ENCODE measurements around the gene ACADVL. TPM values are rescaled to one million over a fixed set of nuclear protein-coding genes. Genes with fewer than 3 reads are reported as not detected.

Gene ACADVL
- polyA plus RNA-seq, 1 of the 3 experiments (the other 2 are of a cell fraction), result 635 TPM

- Histone ChIP-seq H3K79me2 (ENCODE audit: insufficient read depth) (peaks cover 22% of the 10 kb centered on the region), H4K20me1 (ENCODE audit: insufficient read depth) (no peaks in the 10 kb centered on the region; the same call in 1 of the 2 replicates), H3K4me3 (ENCODE audit: low read depth in 2 of 2, low read length in 1 of 2) (no peak overlapping the region), H2AFZ (ENCODE audit: low read depth) (no peak overlapping the region), H3K9me3 (no peaks in the 10 kb centered on the region), H3K4me1 (ENCODE audit: control insufficient read depth in 1 of 2, insufficient read depth in 2 of 2, low read depth in 1 of 2, low read length in 1 of 2) (peaks cover under 1 to 24% of the 10 kb centered on the region in 2 experiments; a peak in 2 of 4 replicates), H3K36me3 (replicated peaks in 1 of 2; ENCODE audit: control insufficient read depth in 1 of 2, insufficient read depth in 2 of 2, low read length in 1 of 2) (peaks cover 38 to 67% of the 10 kb centered on the region in 2 experiments), H3F3A (replicated peaks; ENCODE audit: insufficient read depth) (peaks cover 37% of the 10 kb centered on the region), H3K9ac (no peak overlapping the region), H3K9me2 (no peaks in the 10 kb centered on the region), H3K4me2 (no peak overlapping the region), H3K27ac (ENCODE audit: low read depth in 2 of 2, low read length in 1 of 2) (no peak overlapping the region), H3K27me3 (ENCODE audit: insufficient read depth) (no peaks in the 10 kb centered on the region)
- no peak for DNase-seq
- 71% methylated on average over 3 of the region's 10 CpGs for WGBS (ENCODE audit: low lambda C conversion rate)
- POLR2A ChIA-PET, result interaction anchor here (1.4 to 4.9 kb wide), 3 partner anchors 10 to 178 kb away, joined by 3 to 27 read pairs (median 6); partner anchors contain the start of gene DVL2
- CTCF ChIA-PET, result interaction anchor here (2.3 to 3.5 kb wide), 2 partner anchors 9 to 73 kb away, joined by 8 to 15 read pairs; no protein-coding TSS in a partner anchor
- no peak for TF ChIP-seq GATA2 (CRISPR knock-in tag; IDR thresholded peaks at IDR 0.05)
- no peak for TF ChIP-seq EP300 (IDR thresholded peaks at IDR 0.05; ENCODE audit: borderline replicate concordance in 1 of 2, low read depth in 1 of 2, low read length in 1 of 2)
- TF ChIP-seq, protein P1, sequence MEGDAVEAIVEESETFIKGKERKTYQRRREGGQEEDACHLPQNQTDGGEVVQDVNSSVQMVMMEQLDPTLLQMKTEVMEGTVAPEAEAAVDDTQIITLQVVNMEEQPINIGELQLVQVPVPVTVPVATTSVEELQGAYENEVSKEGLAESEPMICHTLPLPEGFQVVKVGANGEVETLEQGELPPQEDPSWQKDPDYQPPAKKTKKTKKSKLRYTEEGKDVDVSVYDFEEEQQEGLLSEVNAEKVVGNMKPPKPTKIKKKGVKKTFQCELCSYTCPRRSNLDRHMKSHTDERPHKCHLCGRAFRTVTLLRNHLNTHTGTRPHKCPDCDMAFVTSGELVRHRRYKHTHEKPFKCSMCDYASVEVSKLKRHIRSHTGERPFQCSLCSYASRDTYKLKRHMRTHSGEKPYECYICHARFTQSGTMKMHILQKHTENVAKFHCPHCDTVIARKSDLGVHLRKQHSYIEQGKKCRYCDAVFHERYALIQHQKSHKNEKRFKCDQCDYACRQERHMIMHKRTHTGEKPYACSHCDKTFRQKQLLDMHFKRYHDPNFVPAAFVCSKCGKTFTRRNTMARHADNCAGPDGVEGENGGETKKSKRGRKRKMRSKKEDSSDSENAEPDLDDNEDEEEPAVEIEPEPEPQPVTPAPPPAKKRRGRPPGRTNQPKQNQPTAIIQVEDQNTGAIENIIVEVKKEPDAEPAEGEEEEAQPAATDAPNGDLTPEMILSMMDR (IDR thresholded peaks at IDR 0.05), result no peak
- no peak for TF ChIP-seq SIN3A (IDR thresholded peaks at IDR 0.05; ENCODE audit: borderline replicate concordance, low read depth, low read length)
- TF ChIP-seq MXI1 (IDR thresholded peaks at IDR 0.05; ENCODE audit: low read depth, low read length), result no peak
- TF ChIP-seq, protein P2, sequence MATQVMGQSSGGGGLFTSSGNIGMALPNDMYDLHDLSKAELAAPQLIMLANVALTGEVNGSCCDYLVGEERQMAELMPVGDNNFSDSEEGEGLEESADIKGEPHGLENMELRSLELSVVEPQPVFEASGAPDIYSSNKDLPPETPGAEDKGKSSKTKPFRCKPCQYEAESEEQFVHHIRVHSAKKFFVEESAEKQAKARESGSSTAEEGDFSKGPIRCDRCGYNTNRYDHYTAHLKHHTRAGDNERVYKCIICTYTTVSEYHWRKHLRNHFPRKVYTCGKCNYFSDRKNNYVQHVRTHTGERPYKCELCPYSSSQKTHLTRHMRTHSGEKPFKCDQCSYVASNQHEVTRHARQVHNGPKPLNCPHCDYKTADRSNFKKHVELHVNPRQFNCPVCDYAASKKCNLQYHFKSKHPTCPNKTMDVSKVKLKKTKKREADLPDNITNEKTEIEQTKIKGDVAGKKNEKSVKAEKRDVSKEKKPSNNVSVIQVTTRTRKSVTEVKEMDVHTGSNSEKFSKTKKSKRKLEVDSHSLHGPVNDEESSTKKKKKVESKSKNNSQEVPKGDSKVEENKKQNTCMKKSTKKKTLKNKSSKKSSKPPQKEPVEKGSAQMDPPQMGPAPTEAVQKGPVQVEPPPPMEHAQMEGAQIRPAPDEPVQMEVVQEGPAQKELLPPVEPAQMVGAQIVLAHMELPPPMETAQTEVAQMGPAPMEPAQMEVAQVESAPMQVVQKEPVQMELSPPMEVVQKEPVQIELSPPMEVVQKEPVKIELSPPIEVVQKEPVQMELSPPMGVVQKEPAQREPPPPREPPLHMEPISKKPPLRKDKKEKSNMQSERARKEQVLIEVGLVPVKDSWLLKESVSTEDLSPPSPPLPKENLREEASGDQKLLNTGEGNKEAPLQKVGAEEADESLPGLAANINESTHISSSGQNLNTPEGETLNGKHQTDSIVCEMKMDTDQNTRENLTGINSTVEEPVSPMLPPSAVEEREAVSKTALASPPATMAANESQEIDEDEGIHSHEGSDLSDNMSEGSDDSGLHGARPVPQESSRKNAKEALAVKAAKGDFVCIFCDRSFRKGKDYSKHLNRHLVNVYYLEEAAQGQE (IDR thresholded peaks at IDR 0.05; ENCODE audit: low read depth, low read length), result no peak
- no peak for TF ChIP-seq EZH2phosphoT487 (IDR thresholded peaks at IDR 0.05; ENCODE audit: borderline replicate concordance, low read depth)
- TF ChIP-seq NRF1 (IDR thresholded peaks at IDR 0.05; ENCODE audit: low read depth, low read length), result no peak
- no peak for TF ChIP-seq RAD21 (IDR thresholded peaks at IDR 0.05; ENCODE audit: low read length)
- no peak for TF ChIP-seq TAF1 (IDR thresholded peaks at IDR 0.05; ENCODE audit: borderline replicate concordance, low read depth, low read length)
- no peak for TF ChIP-seq TCF12 (IDR thresholded peaks at IDR 0.05)
- no peak for TF ChIP-seq FOXJ3 (CRISPR knock-in tag; IDR thresholded peaks at IDR 0.05)
- TF ChIP-seq USF2 (IDR thresholded peaks at IDR 0.05; ENCODE audit: borderline replicate concordance, low read depth, low read length), result no peak
These were observed 4.4 kb downstream of the ACADVL start for GRCh38 chr17:7224110-7224509.
